Measurements from ENCODE around the gene CENPP.

The CENPP gene

DNA sequence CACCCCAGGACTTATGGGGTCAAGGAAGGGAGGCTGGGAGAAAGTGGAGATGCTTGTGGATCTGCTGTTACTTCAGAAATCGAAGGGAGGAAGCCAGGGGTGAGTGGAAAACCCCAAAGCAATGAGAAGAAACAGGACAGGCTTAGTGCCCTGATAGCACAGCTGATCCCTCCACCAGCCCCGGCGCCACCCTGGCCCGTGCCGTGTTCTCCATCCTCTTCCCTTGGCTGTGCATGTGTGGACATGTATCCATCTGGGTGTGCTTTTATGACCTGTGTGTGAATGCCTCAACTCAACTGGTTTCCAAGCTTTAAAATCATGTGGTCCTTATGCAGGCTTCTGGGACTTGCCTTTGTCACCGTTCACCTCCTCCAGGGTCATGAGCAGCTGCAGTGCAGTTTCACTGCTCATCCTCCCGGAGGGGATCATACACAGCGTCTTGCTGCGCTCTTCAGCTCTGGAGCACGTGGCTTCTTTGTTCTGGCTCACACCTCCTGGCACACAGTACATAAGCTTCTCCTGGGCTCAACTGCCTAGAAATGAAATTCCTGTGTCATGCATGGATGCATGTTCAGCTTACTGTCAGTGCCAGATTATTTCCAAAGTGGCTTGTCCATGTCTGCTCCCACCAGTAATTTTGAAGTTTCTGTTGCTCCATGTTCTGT, 286.0 kb downstream of the CENPP start:
- H3K4me2 ChIP-seq (ENCODE audit: low read length) = no peak overlapping the region
- peaks cover 20% of the 10 kb centered on the region for H3K36me3 ChIP-seq (replicated peaks; ENCODE audit: low read depth, low read length)
- no peak overlapping the region for H3K27ac ChIP-seq (ENCODE audit: low read length)

DNA sequence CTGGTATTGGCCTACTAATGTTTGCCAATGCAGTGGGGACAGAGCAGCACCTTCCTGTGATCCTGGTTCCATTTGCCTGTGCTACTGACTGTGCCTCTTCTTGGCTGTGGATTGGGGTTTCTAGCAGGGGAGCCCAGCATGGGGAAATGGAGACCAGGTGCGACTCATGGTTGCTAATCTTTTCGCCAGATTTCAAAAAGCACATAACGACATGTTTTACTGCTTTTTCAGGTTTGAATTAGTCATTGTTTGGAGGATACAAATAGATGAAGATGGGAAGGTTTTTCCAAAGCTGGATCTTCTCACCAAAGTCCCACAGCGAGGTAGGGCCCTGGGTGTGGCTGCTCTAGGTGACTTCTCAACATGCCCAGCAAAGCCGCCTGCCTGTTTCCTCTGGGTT, 286.5 kb downstream of the CENPP start:
- no peak overlapping the region for H3K4me2 ChIP-seq (ENCODE audit: low read length)
- H3K27ac ChIP-seq (ENCODE audit: low read length) = no peak overlapping the region
- no peaks in the 10 kb centered on the region for H4K20me1 ChIP-seq (ENCODE audit: insufficient read depth, low read length)
- no peaks in the 10 kb centered on the region for H3K79me2 ChIP-seq (ENCODE audit: low read length)
- H3K4me3 ChIP-seq (ENCODE audit: low read length) = no peak overlapping the region
- H2AFZ ChIP-seq (ENCODE audit: low read depth, low read length) = no peak overlapping the region
- H3K4me1 ChIP-seq (ENCODE audit: low read length) = no peaks in the 10 kb centered on the region
- peaks cover 22% of the 10 kb centered on the region for H3K36me3 ChIP-seq (replicated peaks; ENCODE audit: low read depth, low read length)
- no peak overlapping the region for H3K9ac ChIP-seq (ENCODE audit: low read length)
- TF ChIP-seq, protein P1, sequence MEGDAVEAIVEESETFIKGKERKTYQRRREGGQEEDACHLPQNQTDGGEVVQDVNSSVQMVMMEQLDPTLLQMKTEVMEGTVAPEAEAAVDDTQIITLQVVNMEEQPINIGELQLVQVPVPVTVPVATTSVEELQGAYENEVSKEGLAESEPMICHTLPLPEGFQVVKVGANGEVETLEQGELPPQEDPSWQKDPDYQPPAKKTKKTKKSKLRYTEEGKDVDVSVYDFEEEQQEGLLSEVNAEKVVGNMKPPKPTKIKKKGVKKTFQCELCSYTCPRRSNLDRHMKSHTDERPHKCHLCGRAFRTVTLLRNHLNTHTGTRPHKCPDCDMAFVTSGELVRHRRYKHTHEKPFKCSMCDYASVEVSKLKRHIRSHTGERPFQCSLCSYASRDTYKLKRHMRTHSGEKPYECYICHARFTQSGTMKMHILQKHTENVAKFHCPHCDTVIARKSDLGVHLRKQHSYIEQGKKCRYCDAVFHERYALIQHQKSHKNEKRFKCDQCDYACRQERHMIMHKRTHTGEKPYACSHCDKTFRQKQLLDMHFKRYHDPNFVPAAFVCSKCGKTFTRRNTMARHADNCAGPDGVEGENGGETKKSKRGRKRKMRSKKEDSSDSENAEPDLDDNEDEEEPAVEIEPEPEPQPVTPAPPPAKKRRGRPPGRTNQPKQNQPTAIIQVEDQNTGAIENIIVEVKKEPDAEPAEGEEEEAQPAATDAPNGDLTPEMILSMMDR (IDR thresholded peaks at IDR 0.05; ENCODE audit: low read depth, low read length) = no peak
- no peak for TF ChIP-seq EZH2phosphoT487 (IDR thresholded peaks at IDR 0.05; ENCODE audit: low read depth)
- no peaks in the 10 kb centered on the region for H3K27me3 ChIP-seq (ENCODE audit: low read depth, low read length)
- no peaks in the 10 kb centered on the region for H3K9me3 ChIP-seq (ENCODE audit: insufficient read depth, low read length)

More for the DNA sequence above, 286.0 kb downstream of the CENPP start:
- Histone ChIP-seq H3K27me3 (ENCODE audit: low read depth, low read length) (no peaks in the 10 kb centered on the region), H3K4me1 (ENCODE audit: low read length) (no peaks in the 10 kb centered on the region), H3K4me3 (ENCODE audit: low read length) (no peak overlapping the region), H2AFZ (ENCODE audit: low read depth, low read length) (no peak overlapping the region), H3K9ac (ENCODE audit: low read length) (no peak overlapping the region), H3K9me3 (ENCODE audit: insufficient read depth, low read length) (no peaks in the 10 kb centered on the region), H3K79me2 (ENCODE audit: low read length) (no peaks in the 10 kb centered on the region), H4K20me1 (ENCODE audit: insufficient read depth, low read length) (no peaks in the 10 kb centered on the region)
- TF ChIP-seq, protein P1 (IDR thresholded peaks at IDR 0.05; ENCODE audit: low read depth, low read length) = no peak
- TF ChIP-seq EZH2phosphoT487 (IDR thresholded peaks at IDR 0.05; ENCODE audit: low read depth) = no peak

DNA sequence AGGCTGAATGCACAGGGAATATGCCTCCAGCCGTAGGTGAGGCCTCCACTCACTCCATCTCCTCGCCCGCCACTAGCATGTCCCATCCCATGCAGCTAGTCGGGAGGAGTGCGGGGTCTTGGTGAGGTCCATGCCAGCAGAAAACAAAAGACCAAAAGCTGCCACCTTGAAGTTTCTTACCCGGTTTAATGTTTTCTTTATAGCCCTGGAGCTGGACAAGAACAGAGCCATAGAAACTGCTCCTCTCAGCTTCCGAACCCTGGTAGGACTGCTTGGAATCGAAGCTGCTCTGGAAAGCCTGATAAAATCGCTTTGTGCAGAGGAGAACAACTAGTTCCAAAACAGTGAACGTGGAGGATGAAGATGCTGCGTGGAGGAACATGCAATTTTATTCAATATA, 287.1 kb downstream of the CENPP start:
- no peaks in the 10 kb centered on the region for H3K27me3 ChIP-seq (ENCODE audit: low read depth, low read length)
- peaks cover 25% of the 10 kb centered on the region for H3K36me3 ChIP-seq (replicated peaks; ENCODE audit: low read depth, low read length)
- no peak overlapping the region for H3K27ac ChIP-seq (ENCODE audit: low read length)
- no peaks in the 10 kb centered on the region for H3K9me3 ChIP-seq (ENCODE audit: insufficient read depth, low read length)
- no peak for TF ChIP-seq EZH2phosphoT487 (IDR thresholded peaks at IDR 0.05; ENCODE audit: low read depth)
- TF ChIP-seq, protein P1 (IDR thresholded peaks at IDR 0.05; ENCODE audit: low read depth, low read length) = no peak
- no peaks in the 10 kb centered on the region for H3K79me2 ChIP-seq (ENCODE audit: low read length)
- H2AFZ ChIP-seq (ENCODE audit: low read depth, low read length) = no peak overlapping the region
- no peak overlapping the region for H3K4me3 ChIP-seq (ENCODE audit: low read length)
- no peaks in the 10 kb centered on the region for H4K20me1 ChIP-seq (ENCODE audit: insufficient read depth, low read length)
- H3K4me1 ChIP-seq (ENCODE audit: low read length) = no peaks in the 10 kb centered on the region
- H3K9ac ChIP-seq (ENCODE audit: low read length) = no peak overlapping the region
- no peak overlapping the region for H3K4me2 ChIP-seq (ENCODE audit: low read length)

DNA sequence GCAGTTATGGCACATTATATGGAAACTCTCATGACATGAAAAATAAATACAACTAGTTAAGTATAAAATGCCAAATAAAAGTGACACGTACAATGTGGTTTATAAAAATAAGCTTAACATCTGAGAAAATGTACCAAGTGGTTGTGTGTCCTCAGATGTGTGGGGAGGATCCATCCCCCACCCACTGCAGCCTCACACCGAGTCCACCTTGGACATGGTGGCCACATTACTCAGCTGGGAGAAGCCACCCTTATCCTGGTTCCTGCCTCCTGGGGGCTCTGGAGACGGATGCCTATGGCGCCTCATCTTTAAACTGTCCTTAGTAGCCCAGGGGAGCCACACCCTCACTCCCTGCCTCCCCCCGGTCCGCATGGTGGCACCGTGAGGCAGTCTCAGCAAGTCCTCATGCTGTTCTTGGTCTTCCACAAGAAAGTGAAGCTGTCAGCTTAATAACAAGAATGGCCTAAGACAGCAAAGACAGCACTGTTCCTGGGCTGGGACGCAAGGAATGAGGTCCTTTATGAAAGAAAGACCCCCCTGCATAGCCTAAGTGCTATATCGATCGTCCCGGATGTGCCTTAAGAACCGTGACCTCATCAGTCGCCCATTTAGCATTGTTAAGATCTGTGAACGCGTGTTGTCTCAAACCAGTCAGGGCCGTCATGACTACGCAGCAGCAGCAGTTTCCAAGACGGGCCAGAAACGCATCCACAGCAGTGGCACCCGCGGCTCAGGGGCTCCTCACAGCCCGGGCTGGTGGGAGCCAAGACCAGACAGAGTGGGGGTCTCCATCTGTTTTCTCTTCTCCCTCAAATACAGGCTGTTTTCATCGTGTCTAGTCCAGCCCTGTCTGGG, 287.7 kb downstream of the CENPP start:
- H3K36me3 ChIP-seq (replicated peaks; ENCODE audit: low read depth, low read length) = peaks cover 27% of the 10 kb centered on the region
- no peaks in the 10 kb centered on the region for H3K4me1 ChIP-seq (ENCODE audit: low read length)
- no peak overlapping the region for H3K9ac ChIP-seq (ENCODE audit: low read length)
- no peak overlapping the region for H3K4me2 ChIP-seq (ENCODE audit: low read length)
- H3K79me2 ChIP-seq (ENCODE audit: low read length) = no peaks in the 10 kb centered on the region
- H2AFZ ChIP-seq (ENCODE audit: low read depth, low read length) = no peak overlapping the region
- H3K9me3 ChIP-seq (ENCODE audit: insufficient read depth, low read length) = no peaks in the 10 kb centered on the region
- no peaks in the 10 kb centered on the region for H3K27me3 ChIP-seq (ENCODE audit: low read depth, low read length)
- no peak overlapping the region for H3K4me3 ChIP-seq (ENCODE audit: low read length)
- H4K20me1 ChIP-seq (ENCODE audit: insufficient read depth, low read length) = no peaks in the 10 kb centered on the region
- no peak overlapping the region for H3K27ac ChIP-seq (ENCODE audit: low read length)
- TF ChIP-seq EZH2phosphoT487 (IDR thresholded peaks at IDR 0.05; ENCODE audit: low read depth) = no peak
- TF ChIP-seq, protein P1 (IDR thresholded peaks at IDR 0.05; ENCODE audit: low read depth, low read length) = no peak
